Muscle of leg (tissue), 11 donors: ENCODE measurements around the gene DGKI. TPM values are rescaled to one million over a fixed set of nuclear protein-coding genes. Genes with fewer than 3 reads are reported as not detected.

Experiments used
- DNase-seq: peaks from one replicate; pipeline ENCODE4 v3.0.0; 2013
- H3K27ac ChIP-seq: one replicate; pipeline ENCODE4 v1.5.1; 2013; ENCODE audit warnings: mild to moderate bottlenecking, low read length, control low read depth
- H3K27me3 ChIP-seq: one replicate; pipeline ENCODE4 v1.6.1; 2013; ENCODE audit warnings: low read length; ENCODE audit not compliant: control insufficient read depth, insufficient read depth
- H3K36me3 ChIP-seq: one replicate; pipeline ENCODE4 v1.6.1; 2013; ENCODE audit warnings: low read length; ENCODE audit not compliant: control insufficient read depth, insufficient read depth
- H3K4me1 ChIP-seq: one replicate; pipeline ENCODE4 v1.6.1; 2013; ENCODE audit warnings: low read length; ENCODE audit not compliant: control insufficient read depth, insufficient read depth
- H3K4me3 ChIP-seq: one replicate; pipeline ENCODE4 v1.5.1; 2013; ENCODE audit warnings: low read length, control low read depth
- H3K9me3 ChIP-seq: replicated peaks from 2 replicates; pipeline ENCODE4 v1.6.1; 2013; ENCODE audit warnings: low read depth, low read length; ENCODE audit not compliant: control insufficient read depth
- WGBS: methylation state at CpG from one replicate; pipeline ENCODE4 v1.1.5; 2013; ENCODE audit warnings: missing lambda C conversion rate; ENCODE audit not compliant: insufficient coverage; 5-methylcytosine and 5-hydroxymethylcytosine counted together
- polyA plus RNA-seq, 8 donors: library from polyadenylated mRNA; unstranded; fragments of 120-200 nt; gene quantifications; one replicate each; pipeline versions ENCODE4 v1.2.1 to v1.2.3, GENCODE V29; 2013; ENCODE audit warnings: inconsistent platforms in 1 of 8, low replicate concordance in 1 of 8; ENCODE audit not compliant: insufficient read length in 8 of 8, insufficient read depth in 1 of 8
- total RNA-seq: library from RNA; stranded (reverse); fragments of 120-200 nt; gene quantifications from one replicate; pipeline ENCODE4 v1.2.4, GENCODE V29; 2013

DGKI gene
- total and polyA plus RNA-seq, 9 donors = 0.52 to 1.4 (median 0.70) TPM

GRCh38 chr7:137476937-137477336 lies 369.8 kb downstream of the DGKI start:
- no peak overlapping the region for H3K27ac ChIP-seq
- no CpG with 5 or more reads among the region's 1 CpG for WGBS
- no peaks in the 10 kb centered on the region for H3K36me3 ChIP-seq
- no peaks in the 10 kb centered on the region for H3K27me3 ChIP-seq
- DNase-seq = no peak
- no peak overlapping the region for H3K4me3 ChIP-seq
- H3K9me3 ChIP-seq = no peaks in the 10 kb centered on the region
- no peaks in the 10 kb centered on the region for H3K4me1 ChIP-seq

GRCh38 chr7:137475966-137476365 lies 370.8 kb downstream of the DGKI start:
- H3K4me1 ChIP-seq = no peaks in the 10 kb centered on the region
- H3K27ac ChIP-seq = no peak overlapping the region
- H3K9me3 ChIP-seq = no peaks in the 10 kb centered on the region
- H3K27me3 ChIP-seq = no peaks in the 10 kb centered on the region
- no peak overlapping the region for H3K4me3 ChIP-seq
- 75% methylated on average over 4 of the region's 7 CpGs for WGBS
- H3K36me3 ChIP-seq = no peaks in the 10 kb centered on the region
- no peak for DNase-seq

GRCh38 chr7:137474540-137475026 lies 372.2 kb downstream of the DGKI start:
- WGBS = 80% methylated on average over 3 of the region's 11 CpGs

GRCh38 chr7:137471128-137471527 lies 375.6 kb downstream of the DGKI start:
- WGBS = 27% methylated on average over 3 of the region's 3 CpGs
- H3K4me3 ChIP-seq = no peak overlapping the region
- H3K9me3 ChIP-seq = no peaks in the 10 kb centered on the region
- no peak overlapping the region for H3K27ac ChIP-seq
- H3K4me1 ChIP-seq = no peaks in the 10 kb centered on the region
- H3K27me3 ChIP-seq = no peaks in the 10 kb centered on the region
- no peak for DNase-seq
- H3K36me3 ChIP-seq = no peaks in the 10 kb centered on the region

More at GRCh38 chr7:137474540-137475026, 372.2 kb downstream of the DGKI start:
- Histone ChIP-seq H3K4me1 (no peaks in the 10 kb centered on the region), H3K27me3 (no peaks in the 10 kb centered on the region), H3K9me3 (no peaks in the 10 kb centered on the region), H3K4me3 (no peak overlapping the region), H3K36me3 (no peaks in the 10 kb centered on the region), H3K27ac (no peak overlapping the region)
- DNase-seq = no peak

GRCh38 chr7:137469858-137470257 lies 376.9 kb downstream of the DGKI start:
- H3K4me3 ChIP-seq = no peak overlapping the region
- no peaks in the 10 kb centered on the region for H3K36me3 ChIP-seq
- H3K27ac ChIP-seq = no peak overlapping the region
- DNase-seq = no peak
- 63% methylated on average over 2 of the region's 6 CpGs for WGBS
- no peaks in the 10 kb centered on the region for H3K4me1 ChIP-seq
- no peaks in the 10 kb centered on the region for H3K9me3 ChIP-seq
- no peaks in the 10 kb centered on the region for H3K27me3 ChIP-seq

- H3K27me3 ChIP-seq = no peaks in the 10 kb centered on the region
- 50% methylated on average over 1 of the region's 5 CpGs for WGBS
- no peak for DNase-seq
- no peak overlapping the region for H3K4me3 ChIP-seq
- H3K36me3 ChIP-seq = no peaks in the 10 kb centered on the region
- H3K4me1 ChIP-seq = no peaks in the 10 kb centered on the region
- H3K9me3 ChIP-seq = no peaks in the 10 kb centered on the region
- H3K27ac ChIP-seq = no peak overlapping the region
Observed at GRCh38 chr7:137469191-137469811, 377.5 kb downstream of the DGKI start.

GRCh38 chr7:137462847-137463246 lies 383.9 kb downstream of the DGKI start:
- no peak for DNase-seq
- H3K36me3 ChIP-seq = no peaks in the 10 kb centered on the region
- H3K27ac ChIP-seq = no peak overlapping the region
- no peaks in the 10 kb centered on the region for H3K27me3 ChIP-seq
- no CpG with 5 or more reads among the region's 5 CpGs for WGBS
- no peaks in the 10 kb centered on the region for H3K9me3 ChIP-seq
- no peaks in the 10 kb centered on the region for H3K4me1 ChIP-seq
- no peak overlapping the region for H3K4me3 ChIP-seq

GRCh38 chr7:137462074-137462715 lies 384.6 kb downstream of the DGKI start:
- no peak overlapping the region for H3K27ac ChIP-seq

GRCh38 chr7:137458399-137458798 lies 388.4 kb downstream of the DGKI start:
- no peak for DNase-seq
- no peaks in the 10 kb centered on the region for H3K27me3 ChIP-seq
- H3K4me3 ChIP-seq = no peak overlapping the region
- H3K27ac ChIP-seq = no peak overlapping the region
- 94% methylated on average over 2 of the region's 2 CpGs for WGBS
- peaks cover 5% of the 10 kb centered on the region for H3K4me1 ChIP-seq
- no peaks in the 10 kb centered on the region for H3K36me3 ChIP-seq
- H3K9me3 ChIP-seq = no peaks in the 10 kb centered on the region

More at GRCh38 chr7:137462074-137462715, 384.6 kb downstream of the DGKI start:
- H3K4me3 ChIP-seq = no peak overlapping the region
- H3K27me3 ChIP-seq = no peaks in the 10 kb centered on the region
- no peaks in the 10 kb centered on the region for H3K4me1 ChIP-seq
- no peaks in the 10 kb centered on the region for H3K36me3 ChIP-seq
- no peaks in the 10 kb centered on the region for H3K9me3 ChIP-seq
- DNase-seq = no peak
- WGBS = no CpG with 5 or more reads among the region's 4 CpGs

- H3K4me3 ChIP-seq = no peak overlapping the region
- H3K27ac ChIP-seq = no peak overlapping the region
- WGBS = 17% methylated on average over 2 of the region's 6 CpGs
- no peaks in the 10 kb centered on the region for H3K9me3 ChIP-seq
- DNase-seq = peak; percentile 79
- H3K4me1 ChIP-seq = peaks cover 5% of the 10 kb centered on the region
- H3K36me3 ChIP-seq = no peaks in the 10 kb centered on the region
- H3K27me3 ChIP-seq = no peaks in the 10 kb centered on the region
Observed at GRCh38 chr7:137454767-137455166, 392.0 kb downstream of the DGKI start.
